Stimulated activated memory B cell treated with anti-CD40 and anti-IgM and Interleukin-4, amounts not matched to agents 10 μg/mL and 1 μg/mL and 100 μg/mL, for 72 hours (primary cell): ENCODE data around the gene SPSB4.

ENCODE experiments used
- ATAC-seq: fragments of 150-1000 bp; cut with Tn5 transposase; 2 replicates; pipeline ENCODE4 v1.10.0; 2021
- H3K27ac Mint-ChIP-seq: one replicate; pipeline ENCODE4 v1.8.0; 2022; ENCODE audit warnings: mild to moderate bottlenecking, mixed read lengths
- H3K27me3 Mint-ChIP-seq: one replicate; pipeline ENCODE4 v1.8.0; 2022; ENCODE audit warnings: mixed read lengths
- H3K36me3 Mint-ChIP-seq: one replicate; pipeline ENCODE4 v1.8.0; 2022; ENCODE audit warnings: mixed read lengths
- H3K4me1 Mint-ChIP-seq: one replicate; pipeline ENCODE4 v1.8.0; 2022; ENCODE audit warnings: mixed read lengths
- H3K4me3 Mint-ChIP-seq: one replicate; pipeline ENCODE4 v1.8.0; 2022; ENCODE audit warnings: mild to moderate bottlenecking, moderate library complexity, mixed read lengths
- H3K9me3 Mint-ChIP-seq: one replicate; pipeline ENCODE4 v1.8.0; 2022; ENCODE audit warnings: mixed read lengths

The SPSB4 gene

GRCh38 chr3:141193066-141193830, 142.1 kb downstream of the SPSB4 start:
- no peak for ATAC-seq
- Mint-ChIP-seq H3K4me3 (no peak overlapping the region), H3K27me3 (peaks cover 39% of the 10 kb centered on the region)

More at GRCh38 chr3:141193066-141193830, 142.1 kb downstream of the SPSB4 start:
- Mint-ChIP-seq H3K4me1 (peaks cover 9% of the 10 kb centered on the region), H3K9me3 (no peaks in the 10 kb centered on the region), H3K36me3 (no peaks in the 10 kb centered on the region), H3K27ac (no peak overlapping the region)
